ENCODE data around the gene KCNJ5.

GRCh38 chr11:128884054-128884453, 7.1 kb upstream of the KCNJ5 start:
- TF ChIP-seq EP300 (IDR thresholded peaks at IDR 0.05; ENCODE audit: borderline replicate concordance) (no peak), TAF1 (IDR thresholded peaks at IDR 0.05; ENCODE audit: low read depth) (no peak), YY1 (IDR thresholded peaks at IDR 0.05; ENCODE audit: low read depth) (no peak), CREB1 (IDR thresholded peaks at IDR 0.05; ENCODE audit: low read depth) (no peak), CEBPB (IDR thresholded peaks at IDR 0.05) (no peak), MAX (IDR thresholded peaks at IDR 0.05) (no peak), TCF12 (IDR thresholded peaks at IDR 0.05; ENCODE audit: low read depth) (no peak), RAD21 (IDR thresholded peaks at IDR 0.05; ENCODE audit: low read depth) (no peak), TEAD4 (IDR thresholded peaks at IDR 0.05) (no peak), ZBTB7A (IDR thresholded peaks at IDR 0.05; ENCODE audit: low read depth) (no peak), NFIC (IDR thresholded peaks at IDR 0.05) (no peak), EGR1 (IDR thresholded peaks at IDR 0.05) (no peak)
